ENCODE results near the gene ZDHHC3.

Gene ZDHHC3

GRCh38 chr3:44899683-44900367 is 76.1 kb downstream of the ZDHHC3 start:
- TF ChIP-seq, protein P1, sequence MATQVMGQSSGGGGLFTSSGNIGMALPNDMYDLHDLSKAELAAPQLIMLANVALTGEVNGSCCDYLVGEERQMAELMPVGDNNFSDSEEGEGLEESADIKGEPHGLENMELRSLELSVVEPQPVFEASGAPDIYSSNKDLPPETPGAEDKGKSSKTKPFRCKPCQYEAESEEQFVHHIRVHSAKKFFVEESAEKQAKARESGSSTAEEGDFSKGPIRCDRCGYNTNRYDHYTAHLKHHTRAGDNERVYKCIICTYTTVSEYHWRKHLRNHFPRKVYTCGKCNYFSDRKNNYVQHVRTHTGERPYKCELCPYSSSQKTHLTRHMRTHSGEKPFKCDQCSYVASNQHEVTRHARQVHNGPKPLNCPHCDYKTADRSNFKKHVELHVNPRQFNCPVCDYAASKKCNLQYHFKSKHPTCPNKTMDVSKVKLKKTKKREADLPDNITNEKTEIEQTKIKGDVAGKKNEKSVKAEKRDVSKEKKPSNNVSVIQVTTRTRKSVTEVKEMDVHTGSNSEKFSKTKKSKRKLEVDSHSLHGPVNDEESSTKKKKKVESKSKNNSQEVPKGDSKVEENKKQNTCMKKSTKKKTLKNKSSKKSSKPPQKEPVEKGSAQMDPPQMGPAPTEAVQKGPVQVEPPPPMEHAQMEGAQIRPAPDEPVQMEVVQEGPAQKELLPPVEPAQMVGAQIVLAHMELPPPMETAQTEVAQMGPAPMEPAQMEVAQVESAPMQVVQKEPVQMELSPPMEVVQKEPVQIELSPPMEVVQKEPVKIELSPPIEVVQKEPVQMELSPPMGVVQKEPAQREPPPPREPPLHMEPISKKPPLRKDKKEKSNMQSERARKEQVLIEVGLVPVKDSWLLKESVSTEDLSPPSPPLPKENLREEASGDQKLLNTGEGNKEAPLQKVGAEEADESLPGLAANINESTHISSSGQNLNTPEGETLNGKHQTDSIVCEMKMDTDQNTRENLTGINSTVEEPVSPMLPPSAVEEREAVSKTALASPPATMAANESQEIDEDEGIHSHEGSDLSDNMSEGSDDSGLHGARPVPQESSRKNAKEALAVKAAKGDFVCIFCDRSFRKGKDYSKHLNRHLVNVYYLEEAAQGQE (IDR thresholded peaks at IDR 0.05; ENCODE audit: insufficient read depth in 1 of 2, low read depth in 2 of 2, low read length in 2 of 2) = no peak
- TF ChIP-seq TAF1 (IDR thresholded peaks at IDR 0.05; ENCODE audit: borderline replicate concordance, insufficient read depth, low read length) (no peak), POLR2AphosphoS5 (IDR thresholded peaks at IDR 0.05; ENCODE audit: low read depth, low read length) (no peak), SIN3A (IDR thresholded peaks at IDR 0.05; ENCODE audit: borderline replicate concordance, insufficient read depth, low read length) (no peak), FOXP2 (optimal IDR thresholded peaks at IDR 0.05; ENCODE audit: borderline replicate concordance, extremely low read depth, extremely low read length, insufficient read depth) (no peak)

DNA sequence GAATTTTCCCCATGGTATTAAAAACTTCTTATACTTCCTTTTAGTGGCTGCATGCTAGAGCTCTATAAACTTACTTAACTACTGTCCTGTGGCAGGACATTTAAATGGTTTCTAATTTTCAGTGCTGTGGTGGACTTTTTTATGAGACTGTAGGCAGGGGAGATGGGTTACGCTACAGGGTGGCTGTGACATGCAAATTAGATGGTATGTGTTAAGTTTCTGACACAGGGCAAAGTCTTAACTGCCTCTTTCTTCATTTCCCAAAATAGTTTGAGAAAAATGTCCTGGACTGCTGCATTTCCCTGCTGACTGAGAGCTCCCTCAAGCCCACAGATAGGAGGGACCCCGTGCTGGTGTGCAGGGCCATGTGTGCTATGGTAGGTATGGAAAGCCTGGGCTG is 79.5 kb downstream of the ZDHHC3 start:
- TF ChIP-seq, protein P1 (IDR thresholded peaks at IDR 0.05; ENCODE audit: insufficient read depth in 1 of 2, low read depth in 2 of 2, low read length in 2 of 2) = no peak
- TF ChIP-seq FOXP2 (optimal IDR thresholded peaks at IDR 0.05; ENCODE audit: borderline replicate concordance, extremely low read depth, extremely low read length, insufficient read depth) (no peak), POLR2AphosphoS5 (IDR thresholded peaks at IDR 0.05; ENCODE audit: low read depth, low read length) (no peak), TAF1 (IDR thresholded peaks at IDR 0.05; ENCODE audit: borderline replicate concordance, insufficient read depth, low read length) (no peak), SIN3A (IDR thresholded peaks at IDR 0.05; ENCODE audit: borderline replicate concordance, insufficient read depth, low read length) (no peak)

DNA sequence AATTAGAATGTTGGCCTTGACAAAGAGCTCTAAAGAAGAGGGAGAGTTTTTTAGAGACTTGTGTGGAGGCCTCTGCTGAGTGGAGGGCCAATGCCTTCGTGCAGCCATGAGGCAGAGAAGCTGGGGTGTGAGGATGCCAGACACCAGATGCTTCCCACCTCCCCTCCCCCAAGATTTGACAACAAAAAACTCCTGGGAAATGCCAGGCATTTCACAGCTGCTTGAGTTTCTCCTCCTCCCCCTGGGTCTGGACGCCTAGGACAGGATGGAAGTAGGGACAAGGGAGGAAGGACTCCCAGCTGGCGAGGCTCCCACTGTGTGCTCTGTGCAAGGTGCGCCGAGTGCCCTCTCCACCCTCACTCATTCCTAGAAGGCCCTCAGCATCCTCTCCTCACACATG is 81.5 kb downstream of the ZDHHC3 start:
- no peak for TF ChIP-seq TAF1 (IDR thresholded peaks at IDR 0.05; ENCODE audit: borderline replicate concordance, insufficient read depth, low read length)
- TF ChIP-seq, protein P1 (IDR thresholded peaks at IDR 0.05; ENCODE audit: insufficient read depth in 1 of 2, low read depth in 2 of 2, low read length in 2 of 2) = no peak
- no peak for TF ChIP-seq FOXP2 (optimal IDR thresholded peaks at IDR 0.05; ENCODE audit: borderline replicate concordance, extremely low read depth, extremely low read length, insufficient read depth)
- TF ChIP-seq POLR2AphosphoS5 (IDR thresholded peaks at IDR 0.05; ENCODE audit: low read depth, low read length) = no peak
- TF ChIP-seq SIN3A (IDR thresholded peaks at IDR 0.05; ENCODE audit: borderline replicate concordance, insufficient read depth, low read length) = no peak

- TF ChIP-seq, protein P1 (IDR thresholded peaks at IDR 0.05; ENCODE audit: insufficient read depth in 1 of 2, low read depth in 2 of 2, low read length in 2 of 2) = no peak
- TF ChIP-seq SIN3A (IDR thresholded peaks at IDR 0.05; ENCODE audit: borderline replicate concordance, insufficient read depth, low read length) (no peak), POLR2AphosphoS5 (IDR thresholded peaks at IDR 0.05; ENCODE audit: low read depth, low read length) (no peak), TAF1 (IDR thresholded peaks at IDR 0.05; ENCODE audit: borderline replicate concordance, insufficient read depth, low read length) (no peak), FOXP2 (optimal IDR thresholded peaks at IDR 0.05; ENCODE audit: borderline replicate concordance, extremely low read depth, extremely low read length, insufficient read depth) (no peak)
Measured at GRCh38 chr3:44893097-44893496, 82.9 kb downstream of the ZDHHC3 start.
